Stimulated activated CD8-positive, alpha-beta memory T cell treated with anti-CD3 and anti-CD28 coated beads, Interleukin-12 subunit alpha, Interleukin-12 subunit beta, amount 100 ng/mL, for 4 hours (primary cell): Measurements from ENCODE around the gene C1QTNF8.

Experiments used
- DNase-seq: peaks from one replicate; pipeline ENCODE4 v3.0.0-alpha.2; 2020; ENCODE audit warnings: low read depth

C1QTNF8 gene

DNA sequence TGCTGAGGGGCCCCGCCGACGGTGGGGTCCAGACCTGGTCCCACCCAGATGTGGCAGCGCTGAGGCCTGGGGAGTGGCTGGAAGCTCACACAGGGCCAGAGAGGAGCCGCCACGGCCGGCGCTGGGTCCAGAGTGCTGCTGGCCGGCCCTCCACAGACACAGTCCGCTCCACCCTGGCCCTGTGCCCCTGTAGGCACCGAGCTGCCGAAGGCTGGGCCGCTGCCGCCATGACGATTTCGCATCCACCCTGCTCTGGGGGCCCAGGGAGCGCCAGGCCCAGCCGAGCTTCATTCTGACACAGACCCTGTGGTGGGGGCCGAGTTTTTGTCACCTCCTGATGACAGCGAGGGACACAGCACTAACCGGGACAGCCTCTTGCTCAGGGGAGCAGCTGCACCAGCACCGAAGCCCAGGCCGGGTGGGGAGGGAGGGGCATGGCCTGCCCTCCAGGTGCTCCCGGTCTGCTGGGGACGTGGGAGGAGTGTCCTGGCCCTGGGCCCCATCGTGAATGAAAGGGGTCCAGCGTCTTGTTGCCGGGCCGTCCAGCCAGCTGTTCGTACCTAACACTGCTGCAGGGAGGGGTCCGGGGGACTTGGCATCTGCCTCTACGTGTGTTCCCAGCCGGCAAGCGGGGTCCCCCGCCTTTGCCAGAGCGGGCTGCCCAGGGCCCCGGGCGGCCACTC lies 50.6 kb downstream of the C1QTNF8 start:
- no peak for DNase-seq

- no peak for DNase-seq
Observed at GRCh38 chr16:1044460-1045309, 51.4 kb downstream of the C1QTNF8 start.

- no peak for DNase-seq
Observed at GRCh38 chr16:1043881-1044451, 52.1 kb downstream of the C1QTNF8 start.

- DNase-seq = no peak
Observed at GRCh38 chr16:1042866-1043265, 53.2 kb downstream of the C1QTNF8 start.

DNA sequence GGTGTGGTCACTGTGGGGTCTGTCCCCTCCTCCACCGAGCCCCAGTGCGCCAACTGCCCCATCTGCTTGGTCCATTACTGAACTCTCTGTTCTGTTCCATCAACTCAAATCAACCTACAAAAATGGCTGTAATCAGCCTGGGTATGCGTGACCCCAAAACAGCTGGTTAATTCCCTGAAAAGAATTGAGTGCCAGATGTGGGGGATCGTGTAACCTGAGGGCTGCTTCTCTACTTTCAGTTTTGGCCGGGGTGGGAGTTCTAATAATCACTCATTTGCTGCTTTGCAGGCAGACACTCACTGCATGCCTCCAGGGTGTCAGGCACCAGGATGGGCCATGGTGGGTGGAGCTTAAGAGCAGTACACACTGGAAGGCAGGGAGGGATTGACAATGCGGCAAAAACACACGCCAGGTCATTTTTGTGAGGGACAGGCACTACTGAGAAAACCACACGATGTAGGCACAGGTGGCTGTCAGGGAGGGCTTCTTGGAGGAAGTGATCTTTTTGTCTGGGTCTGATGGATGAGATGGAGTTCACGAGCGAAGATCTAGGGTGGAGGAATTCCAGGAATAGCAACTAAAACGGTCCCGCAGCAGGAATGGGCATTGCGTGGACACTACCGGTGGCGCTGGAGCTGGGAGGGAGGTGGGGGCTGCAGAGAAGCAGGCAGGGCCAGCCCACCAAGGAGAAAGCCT lies 53.8 kb downstream of the C1QTNF8 start:
- DNase-seq = no peak

DNA sequence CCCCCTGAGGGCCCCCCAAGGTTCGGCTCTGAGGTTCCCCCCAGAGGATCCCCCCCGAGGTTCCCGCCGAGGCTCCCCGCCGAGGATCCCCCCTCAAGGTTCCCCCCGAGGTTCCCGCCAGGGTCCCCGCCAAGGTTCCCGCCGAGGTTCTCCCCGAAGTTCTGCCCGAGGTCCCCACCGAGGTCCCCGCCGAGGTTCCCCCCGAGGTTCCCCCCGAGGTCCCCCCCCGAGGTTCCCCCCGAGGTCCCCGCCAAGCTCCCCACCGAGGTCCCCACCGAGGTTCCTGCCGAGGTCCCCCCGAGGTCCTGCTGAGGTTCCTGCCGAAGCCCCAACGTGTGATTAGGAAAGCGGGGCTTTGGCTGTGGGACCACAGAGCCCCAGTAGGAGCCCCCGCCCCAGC lies 55.7 kb downstream of the C1QTNF8 start:
- DNase-seq = no peak

- DNase-seq = no peak
Observed at GRCh38 chr16:1039762-1040161, 56.3 kb downstream of the C1QTNF8 start.

DNA sequence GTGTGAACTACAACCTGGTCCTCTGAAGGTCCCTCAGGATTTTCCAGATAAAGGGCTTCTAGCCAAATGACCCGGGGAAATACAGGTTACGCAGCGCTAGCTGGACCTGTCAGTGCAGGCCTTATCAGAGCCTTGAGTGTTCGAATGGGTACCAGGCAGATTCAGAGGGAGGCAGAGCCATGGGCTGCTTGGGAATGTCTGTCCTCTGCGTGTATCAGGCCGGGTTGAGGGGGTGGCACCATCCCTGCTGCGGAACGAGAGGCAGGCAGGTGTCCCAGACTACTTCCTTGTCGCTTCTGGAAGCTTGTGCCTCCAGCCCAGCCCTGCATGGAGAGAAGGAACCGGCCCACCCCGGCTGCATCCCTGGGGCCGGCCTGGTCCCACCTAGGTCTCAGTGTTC lies 57.1 kb downstream of the C1QTNF8 start:
- DNase-seq = no peak
